Loucy (cell line): ENCODE results near the gene EFCC1.

Experiments
- CTCF ChIP-seq: fragments of 200-600 bp; sonication (generic); conservative IDR thresholded peaks from 2 replicates; pipeline ENCODE4 v1.5.1; 2014; ENCODE audit warnings: mild to moderate bottlenecking, antibody characterized with exemption, low read length
- EZH2phosphoT487 ChIP-seq: fragments of 200-600 bp; IDR thresholded peaks from 2 replicates; pipeline ENCODE4 v1.6.1; 2018; ENCODE audit warnings: antibody characterized with exemption, mild to moderate bottlenecking, moderate library complexity, borderline replicate concordance

DNA sequence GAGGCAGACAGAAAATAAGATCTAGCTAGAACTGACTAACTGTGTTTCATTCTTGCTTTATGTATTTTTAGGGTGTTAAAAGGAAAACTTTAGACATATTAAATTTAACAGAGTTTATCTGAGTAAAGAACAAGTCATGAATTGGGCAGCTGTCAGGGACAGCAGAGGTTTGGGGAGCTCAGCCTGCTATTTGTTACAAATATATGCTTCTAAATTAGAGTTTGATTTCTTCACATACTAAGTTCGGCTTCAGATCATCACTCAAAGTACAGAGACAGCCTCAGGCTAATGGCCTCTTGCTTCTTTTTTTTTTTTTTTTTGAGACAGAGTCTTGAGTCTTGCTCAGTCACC lies 21.9 kb downstream of the EFCC1 start:
- TF ChIP-seq CTCF (no peak), EZH2phosphoT487 (no peak)
